B cell (primary cell): ENCODE results near the gene NLRX1.

Experiments used
- EZH2 ChIP-seq: IDR thresholded peaks from 2 replicates; pipeline ENCODE4 v1.6.1; 2012; ENCODE audit warnings: borderline replicate concordance, low read depth, mild to moderate bottlenecking, moderate library complexity, low read length; ENCODE audit not compliant: insufficient read depth, poor library complexity, severe bottlenecking
- TF ChIP-seq, protein P1 (sequence below): fragments of 200-600 bp; IDR thresholded peaks from one replicate; pipeline ENCODE4 v1.8.0; 2022; ENCODE audit warnings: antibody characterized with exemption, mild to moderate bottlenecking

DNA sequence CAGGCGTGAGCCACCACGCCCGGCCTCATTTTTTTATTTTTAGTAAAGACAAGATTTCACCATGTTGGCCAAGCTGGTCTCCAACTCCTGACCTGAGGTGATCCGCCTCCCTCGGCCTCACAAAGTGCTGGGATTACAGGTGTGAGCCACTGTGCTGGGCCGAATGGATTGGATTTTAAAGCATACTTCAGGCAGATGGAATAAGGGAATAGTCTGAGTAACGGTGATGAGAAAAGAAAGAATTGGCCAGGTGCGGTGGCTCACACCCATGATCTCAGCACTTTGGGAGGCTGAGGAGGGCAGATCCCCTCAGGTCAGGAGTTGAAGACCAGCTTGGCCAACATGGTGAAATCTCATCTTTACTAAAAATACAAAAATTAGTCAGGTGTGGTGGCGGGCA lies 35.5 kb downstream of the NLRX1 start:
- TF ChIP-seq, protein P1, sequence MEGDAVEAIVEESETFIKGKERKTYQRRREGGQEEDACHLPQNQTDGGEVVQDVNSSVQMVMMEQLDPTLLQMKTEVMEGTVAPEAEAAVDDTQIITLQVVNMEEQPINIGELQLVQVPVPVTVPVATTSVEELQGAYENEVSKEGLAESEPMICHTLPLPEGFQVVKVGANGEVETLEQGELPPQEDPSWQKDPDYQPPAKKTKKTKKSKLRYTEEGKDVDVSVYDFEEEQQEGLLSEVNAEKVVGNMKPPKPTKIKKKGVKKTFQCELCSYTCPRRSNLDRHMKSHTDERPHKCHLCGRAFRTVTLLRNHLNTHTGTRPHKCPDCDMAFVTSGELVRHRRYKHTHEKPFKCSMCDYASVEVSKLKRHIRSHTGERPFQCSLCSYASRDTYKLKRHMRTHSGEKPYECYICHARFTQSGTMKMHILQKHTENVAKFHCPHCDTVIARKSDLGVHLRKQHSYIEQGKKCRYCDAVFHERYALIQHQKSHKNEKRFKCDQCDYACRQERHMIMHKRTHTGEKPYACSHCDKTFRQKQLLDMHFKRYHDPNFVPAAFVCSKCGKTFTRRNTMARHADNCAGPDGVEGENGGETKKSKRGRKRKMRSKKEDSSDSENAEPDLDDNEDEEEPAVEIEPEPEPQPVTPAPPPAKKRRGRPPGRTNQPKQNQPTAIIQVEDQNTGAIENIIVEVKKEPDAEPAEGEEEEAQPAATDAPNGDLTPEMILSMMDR: no peak
- TF ChIP-seq EZH2: no peak
